ENCODE data around the gene CTDSPL.

CTDSPL gene

DNA sequence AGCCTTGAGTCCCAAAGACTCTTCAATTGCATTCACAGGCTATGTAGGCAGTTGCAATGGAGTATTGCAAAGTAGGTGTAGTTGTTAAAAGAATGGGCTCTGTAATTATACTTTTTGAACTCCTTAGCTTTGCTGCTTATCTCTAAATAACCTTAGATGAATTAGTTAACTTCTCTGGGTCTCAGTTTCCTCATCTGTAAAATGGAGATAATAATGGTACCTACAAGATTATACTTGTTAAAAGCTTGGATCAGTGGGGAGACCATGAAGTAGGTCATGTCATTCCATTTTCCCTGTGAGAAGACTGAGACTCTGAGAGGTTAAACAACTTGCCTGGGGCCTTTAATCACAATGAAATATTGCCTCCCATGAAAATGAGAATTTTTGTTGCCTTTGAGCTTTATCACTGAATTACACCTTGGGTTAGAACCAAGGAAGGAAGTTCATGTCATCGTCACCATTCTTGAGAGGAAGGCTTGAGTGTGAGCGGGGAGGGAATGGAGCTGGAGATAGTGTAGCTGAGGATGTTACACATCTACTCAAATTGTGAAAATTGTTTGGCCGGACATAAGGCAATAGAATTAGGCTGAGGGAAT is 38.1 kb downstream of the CTDSPL start:
- TF ChIP-seq GABPA (IDR thresholded peaks at IDR 0.05; ENCODE audit: low read depth) (no peak), POLR2AphosphoS5 (IDR thresholded peaks at IDR 0.05; ENCODE audit: low read depth) (no peak), SPI1 (IDR thresholded peaks at IDR 0.05; ENCODE audit: borderline replicate concordance, low read depth) (no peak)
- TF ChIP-seq, protein P1, sequence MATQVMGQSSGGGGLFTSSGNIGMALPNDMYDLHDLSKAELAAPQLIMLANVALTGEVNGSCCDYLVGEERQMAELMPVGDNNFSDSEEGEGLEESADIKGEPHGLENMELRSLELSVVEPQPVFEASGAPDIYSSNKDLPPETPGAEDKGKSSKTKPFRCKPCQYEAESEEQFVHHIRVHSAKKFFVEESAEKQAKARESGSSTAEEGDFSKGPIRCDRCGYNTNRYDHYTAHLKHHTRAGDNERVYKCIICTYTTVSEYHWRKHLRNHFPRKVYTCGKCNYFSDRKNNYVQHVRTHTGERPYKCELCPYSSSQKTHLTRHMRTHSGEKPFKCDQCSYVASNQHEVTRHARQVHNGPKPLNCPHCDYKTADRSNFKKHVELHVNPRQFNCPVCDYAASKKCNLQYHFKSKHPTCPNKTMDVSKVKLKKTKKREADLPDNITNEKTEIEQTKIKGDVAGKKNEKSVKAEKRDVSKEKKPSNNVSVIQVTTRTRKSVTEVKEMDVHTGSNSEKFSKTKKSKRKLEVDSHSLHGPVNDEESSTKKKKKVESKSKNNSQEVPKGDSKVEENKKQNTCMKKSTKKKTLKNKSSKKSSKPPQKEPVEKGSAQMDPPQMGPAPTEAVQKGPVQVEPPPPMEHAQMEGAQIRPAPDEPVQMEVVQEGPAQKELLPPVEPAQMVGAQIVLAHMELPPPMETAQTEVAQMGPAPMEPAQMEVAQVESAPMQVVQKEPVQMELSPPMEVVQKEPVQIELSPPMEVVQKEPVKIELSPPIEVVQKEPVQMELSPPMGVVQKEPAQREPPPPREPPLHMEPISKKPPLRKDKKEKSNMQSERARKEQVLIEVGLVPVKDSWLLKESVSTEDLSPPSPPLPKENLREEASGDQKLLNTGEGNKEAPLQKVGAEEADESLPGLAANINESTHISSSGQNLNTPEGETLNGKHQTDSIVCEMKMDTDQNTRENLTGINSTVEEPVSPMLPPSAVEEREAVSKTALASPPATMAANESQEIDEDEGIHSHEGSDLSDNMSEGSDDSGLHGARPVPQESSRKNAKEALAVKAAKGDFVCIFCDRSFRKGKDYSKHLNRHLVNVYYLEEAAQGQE (IDR thresholded peaks at IDR 0.05; ENCODE audit: insufficient replicate concordance, low read depth): no peak
- TF ChIP-seq, protein P2, sequence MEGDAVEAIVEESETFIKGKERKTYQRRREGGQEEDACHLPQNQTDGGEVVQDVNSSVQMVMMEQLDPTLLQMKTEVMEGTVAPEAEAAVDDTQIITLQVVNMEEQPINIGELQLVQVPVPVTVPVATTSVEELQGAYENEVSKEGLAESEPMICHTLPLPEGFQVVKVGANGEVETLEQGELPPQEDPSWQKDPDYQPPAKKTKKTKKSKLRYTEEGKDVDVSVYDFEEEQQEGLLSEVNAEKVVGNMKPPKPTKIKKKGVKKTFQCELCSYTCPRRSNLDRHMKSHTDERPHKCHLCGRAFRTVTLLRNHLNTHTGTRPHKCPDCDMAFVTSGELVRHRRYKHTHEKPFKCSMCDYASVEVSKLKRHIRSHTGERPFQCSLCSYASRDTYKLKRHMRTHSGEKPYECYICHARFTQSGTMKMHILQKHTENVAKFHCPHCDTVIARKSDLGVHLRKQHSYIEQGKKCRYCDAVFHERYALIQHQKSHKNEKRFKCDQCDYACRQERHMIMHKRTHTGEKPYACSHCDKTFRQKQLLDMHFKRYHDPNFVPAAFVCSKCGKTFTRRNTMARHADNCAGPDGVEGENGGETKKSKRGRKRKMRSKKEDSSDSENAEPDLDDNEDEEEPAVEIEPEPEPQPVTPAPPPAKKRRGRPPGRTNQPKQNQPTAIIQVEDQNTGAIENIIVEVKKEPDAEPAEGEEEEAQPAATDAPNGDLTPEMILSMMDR (IDR thresholded peaks at IDR 0.05; ENCODE audit: insufficient read depth, low read length): no peak
- no peak overlapping the region for H3K27ac ChIP-seq (replicated peaks)
- H3K4me3 ChIP-seq (replicated peaks; ENCODE audit: insufficient read depth, low read length): no peak overlapping the region
- peaks cover 7% of the 10 kb centered on the region for H3K27me3 ChIP-seq (ENCODE audit: insufficient read depth, poor library complexity, severe bottlenecking)
- DNase-seq (ENCODE audit: low read depth in 1 of 2, low spot score in 1 of 2): no peak

DNA sequence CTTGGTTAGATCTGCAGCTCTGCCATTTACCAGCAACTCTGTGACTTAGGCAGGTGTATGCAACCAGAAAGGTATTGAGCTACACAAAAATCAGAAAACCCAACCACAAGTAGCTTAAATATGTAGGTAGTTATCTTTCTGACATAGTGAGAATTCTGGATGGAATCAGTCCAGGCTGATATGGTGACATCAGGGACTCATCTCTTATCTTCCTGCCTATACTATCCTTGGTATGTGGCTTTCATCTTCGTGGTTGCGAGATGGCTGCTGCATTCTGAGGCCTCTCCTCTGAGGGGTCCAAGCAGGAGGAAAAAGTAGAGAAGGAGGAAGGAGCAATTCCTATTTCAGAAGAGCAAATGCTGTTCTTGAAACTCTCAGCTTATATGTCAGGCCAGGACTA is 40.0 kb downstream of the CTDSPL start:
- Histone ChIP-seq H3K4me3 (replicated peaks; ENCODE audit: insufficient read depth, low read length) (no peak overlapping the region), H3K27me3 (ENCODE audit: insufficient read depth, poor library complexity, severe bottlenecking) (no peaks in the 10 kb centered on the region), H3K27ac (replicated peaks) (no peak overlapping the region)
- TF ChIP-seq SPI1 (IDR thresholded peaks at IDR 0.05; ENCODE audit: borderline replicate concordance, low read depth) (no peak), GABPA (IDR thresholded peaks at IDR 0.05; ENCODE audit: low read depth) (no peak), POLR2AphosphoS5 (IDR thresholded peaks at IDR 0.05; ENCODE audit: low read depth) (no peak)
- TF ChIP-seq, protein P1 (IDR thresholded peaks at IDR 0.05; ENCODE audit: insufficient replicate concordance, low read depth): no peak
- TF ChIP-seq, protein P2 (IDR thresholded peaks at IDR 0.05; ENCODE audit: insufficient read depth, low read length): no peak
- no peak for DNase-seq (ENCODE audit: low read depth in 1 of 2, low spot score in 1 of 2)

DNA sequence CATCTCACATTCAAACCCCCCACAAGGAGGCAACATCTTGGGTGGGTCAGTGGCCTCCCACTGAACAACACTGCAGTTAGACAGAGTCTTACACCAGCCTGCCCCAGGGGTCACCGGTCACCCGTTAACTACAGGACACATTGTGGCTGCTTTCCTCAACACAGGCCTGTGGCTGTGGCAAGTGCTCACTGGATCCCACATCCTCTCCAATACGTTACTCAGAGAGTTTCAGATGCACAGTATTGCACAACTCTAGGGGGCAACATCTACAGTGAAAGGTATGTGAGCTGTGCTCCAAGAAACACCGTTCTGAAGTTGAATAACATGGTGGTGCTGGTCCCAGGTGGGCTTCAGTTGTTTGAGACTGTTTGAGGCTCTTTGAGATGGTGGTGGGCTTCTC is 41.0 kb downstream of the CTDSPL start:
- Histone ChIP-seq H3K27me3 (ENCODE audit: insufficient read depth, poor library complexity, severe bottlenecking) (peaks cover 7% of the 10 kb centered on the region), H3K4me3 (replicated peaks; ENCODE audit: insufficient read depth, low read length) (no peak overlapping the region), H3K27ac (replicated peaks) (no peak overlapping the region)
- TF ChIP-seq, protein P2 (IDR thresholded peaks at IDR 0.05; ENCODE audit: insufficient read depth, low read length): no peak
- TF ChIP-seq SPI1 (IDR thresholded peaks at IDR 0.05; ENCODE audit: borderline replicate concordance, low read depth): no peak
- no peak for TF ChIP-seq POLR2AphosphoS5 (IDR thresholded peaks at IDR 0.05; ENCODE audit: low read depth)
- TF ChIP-seq GABPA (IDR thresholded peaks at IDR 0.05; ENCODE audit: low read depth): no peak
- TF ChIP-seq, protein P1 (IDR thresholded peaks at IDR 0.05; ENCODE audit: insufficient replicate concordance, low read depth): no peak
- DNase-seq (ENCODE audit: low read depth in 1 of 2, low spot score in 1 of 2): no peak

Data from HL-60 (cell line).